Measurements from ENCODE around the gene IRAK4. TPM values are rescaled to one million over a fixed set of nuclear protein-coding genes. Genes with fewer than 3 reads are reported as not detected.

Gene IRAK4
- total RNA-seq, 2 donors from 2014 or later, result 5.9 to 9.2 TPM

DNA sequence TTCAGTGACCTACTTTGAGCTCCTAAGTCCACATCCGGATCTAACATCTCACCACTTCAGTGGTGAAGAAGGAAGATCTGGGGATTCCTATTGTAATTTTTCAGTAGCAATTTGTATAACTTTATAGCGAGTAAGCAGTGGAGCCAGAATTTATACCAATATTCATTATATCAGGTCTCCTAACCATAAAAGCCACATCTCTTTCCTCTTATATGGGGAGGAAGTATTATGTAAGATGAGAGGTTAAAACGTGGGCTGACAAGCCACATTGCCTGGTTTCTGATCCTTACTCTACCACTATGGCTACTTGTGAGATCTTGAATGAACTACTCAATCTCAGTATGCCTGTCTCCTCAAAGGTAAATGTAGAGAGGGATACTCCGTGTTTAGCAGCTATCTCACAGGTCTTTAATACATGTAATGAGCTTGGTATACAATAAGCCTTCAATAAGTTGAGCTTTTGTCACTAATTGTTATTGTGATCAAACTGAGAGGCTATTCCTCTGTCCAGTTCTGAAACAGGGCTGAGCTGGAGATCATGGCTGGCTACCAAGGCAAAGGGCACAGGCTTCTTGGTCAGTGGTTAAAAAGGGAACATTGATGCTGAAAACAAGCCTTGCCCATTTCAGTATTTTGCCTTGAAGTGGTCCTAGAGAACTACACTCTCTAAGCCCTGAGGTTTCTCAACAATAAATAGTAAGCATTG, 73.9 kb downstream of the IRAK4 start:
- DNase-seq, result no peak
- Histone ChIP-seq H3K9me3 (ENCODE audit: control insufficient read depth, low read length) (no peaks in the 10 kb centered on the region), H3K9ac (ENCODE audit: extremely low read depth, low read length, poor library complexity, severe bottlenecking) (no peak overlapping the region), H3K36me3 (ENCODE audit: control insufficient read depth, insufficient read depth, low read length) (no peaks in the 10 kb centered on the region), H3K4me1 (ENCODE audit: control insufficient read depth, insufficient read depth, low read length) (no peaks in the 10 kb centered on the region), H3K27me3 (ENCODE audit: control insufficient read depth, insufficient read depth, low read length, poor library complexity, severe bottlenecking) (peaks cover 30% of the 10 kb centered on the region), H3K27ac (ENCODE audit: low read depth, low read length) (no peak overlapping the region), H3K4me3 (ENCODE audit: low read length) (no peak overlapping the region)
- Mint-ChIP-seq H3K27ac (no peak overlapping the region), H3K9me3 (no peaks in the 10 kb centered on the region), H3K4me1 (peaks cover 3% of the 10 kb centered on the region), H3K27me3 (ENCODE audit: insufficient read depth) (peaks cover 37% of the 10 kb centered on the region), H3K4me3 (no peak overlapping the region), H3K36me3 (ENCODE audit: low read depth) (no peaks in the 10 kb centered on the region)
- TF ChIP-seq CTCF (conservative IDR thresholded peaks at IDR 0.05), result no peak
- WGBS, 2 experiments (ENCODE audit: insufficient coverage in 1 of 2, insufficient read length in 1 of 2), result 83 to 90% methylated on average over 2 of the region's 4 CpGs

DNA sequence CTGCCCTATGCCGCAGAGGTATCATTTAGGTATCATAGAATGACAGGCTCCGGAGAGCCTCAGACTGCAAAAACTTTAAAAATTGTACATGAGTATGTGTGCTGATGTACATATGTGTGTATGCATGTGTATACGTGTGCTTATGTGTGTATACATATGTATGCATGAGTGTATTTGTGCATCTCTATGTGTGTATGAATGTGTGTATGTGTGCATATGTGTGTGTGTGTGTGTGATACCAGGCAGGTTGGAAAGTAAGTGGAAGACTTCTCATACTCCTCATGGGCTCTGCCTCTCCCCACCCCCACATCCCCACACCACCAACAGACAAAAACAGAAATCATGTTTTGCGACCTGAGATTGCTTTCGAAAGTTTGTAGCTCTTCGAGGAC, 76.5 kb downstream of the IRAK4 start:
- H3K9ac ChIP-seq (ENCODE audit: extremely low read depth, low read length, poor library complexity, severe bottlenecking), result no peak overlapping the region
- DNase-seq, result no peak
- WGBS, 2 experiments (ENCODE audit: insufficient coverage in 1 of 2, insufficient read length in 1 of 2), result 56 to 62% methylated on average over 6 of the region's 6 CpGs
- Mint-ChIP-seq H3K36me3 (ENCODE audit: low read depth) (no peaks in the 10 kb centered on the region), H3K9me3 (no peaks in the 10 kb centered on the region), H3K4me3 (peak overlapping the region; percentile 59), H3K27ac (no peak overlapping the region), H3K4me1 (peaks cover 3% of the 10 kb centered on the region), H3K27me3 (ENCODE audit: insufficient read depth) (peaks cover 38% of the 10 kb centered on the region)
- H3K4me1 ChIP-seq (ENCODE audit: control insufficient read depth, insufficient read depth, low read length), result no peaks in the 10 kb centered on the region
- H3K27ac ChIP-seq (ENCODE audit: low read depth, low read length), result no peak overlapping the region
- H3K9me3 ChIP-seq (ENCODE audit: control insufficient read depth, low read length), result no peaks in the 10 kb centered on the region
- TF ChIP-seq CTCF (conservative IDR thresholded peaks at IDR 0.05), result no peak
- peaks cover 31% of the 10 kb centered on the region for H3K27me3 ChIP-seq (ENCODE audit: control insufficient read depth, insufficient read depth, low read length, poor library complexity, severe bottlenecking)
- peak overlapping the region; percentile 83 for H3K4me3 ChIP-seq (ENCODE audit: low read length)
- H3K36me3 ChIP-seq (ENCODE audit: control insufficient read depth, insufficient read depth, low read length), result no peaks in the 10 kb centered on the region

- peak within 1 kb of the TSS; percentile 39 for H3K9ac ChIP-seq (ENCODE audit: extremely low read depth, low read length, poor library complexity, severe bottlenecking)
- DNase-seq, result peak; percentile 89
- Mint-ChIP-seq H3K27me3 (ENCODE audit: insufficient read depth) (peaks cover 38% of the 10 kb centered on the region), H3K36me3 (ENCODE audit: low read depth) (no peaks in the 10 kb centered on the region), H3K4me1 (peaks cover 3% of the 10 kb centered on the region), H3K4me3 (peak within 1 kb of the TSS; percentile 59), H3K9me3 (no peaks in the 10 kb centered on the region), H3K27ac (no peak within 1 kb of the TSS)
- H3K4me3 ChIP-seq (ENCODE audit: low read length), result peak within 1 kb of the TSS; percentile 83
- H3K9me3 ChIP-seq (ENCODE audit: control insufficient read depth, low read length), result no peaks in the 10 kb centered on the region
- no peak for TF ChIP-seq CTCF (conservative IDR thresholded peaks at IDR 0.05)
- peaks cover 31% of the 10 kb centered on the region for H3K27me3 ChIP-seq (ENCODE audit: control insufficient read depth, insufficient read depth, low read length, poor library complexity, severe bottlenecking)
- WGBS, 2 experiments (ENCODE audit: insufficient coverage in 1 of 2, insufficient read length in 1 of 2), result 1% methylated on average over 50 to 103 of the region's 103 CpGs
- no peak within 1 kb of the TSS for H3K27ac ChIP-seq (ENCODE audit: low read depth, low read length)
- no peaks in the 10 kb centered on the region for H3K36me3 ChIP-seq (ENCODE audit: control insufficient read depth, insufficient read depth, low read length)
- no peaks in the 10 kb centered on the region for H3K4me1 ChIP-seq (ENCODE audit: control insufficient read depth, insufficient read depth, low read length)
Observed at GRCh38 chr12:43835656-43836474, 77.1 kb downstream of the IRAK4 start, which contains the start of gene TMEM117. Gene TMEM117, plus strand, starts transcription at chr12:43836081.

Measured in endodermal cell (in vitro differentiated cells).